ENCODE measurements around the gene PKMYT1. TPM values are rescaled to one million over a fixed set of nuclear protein-coding genes. Genes with fewer than 3 reads are reported as not detected.

The PKMYT1 gene
- total RNA-seq, 6 experiments from 2014 or later: 0.68 to 6.5 (median 1.7) TPM

DNA sequence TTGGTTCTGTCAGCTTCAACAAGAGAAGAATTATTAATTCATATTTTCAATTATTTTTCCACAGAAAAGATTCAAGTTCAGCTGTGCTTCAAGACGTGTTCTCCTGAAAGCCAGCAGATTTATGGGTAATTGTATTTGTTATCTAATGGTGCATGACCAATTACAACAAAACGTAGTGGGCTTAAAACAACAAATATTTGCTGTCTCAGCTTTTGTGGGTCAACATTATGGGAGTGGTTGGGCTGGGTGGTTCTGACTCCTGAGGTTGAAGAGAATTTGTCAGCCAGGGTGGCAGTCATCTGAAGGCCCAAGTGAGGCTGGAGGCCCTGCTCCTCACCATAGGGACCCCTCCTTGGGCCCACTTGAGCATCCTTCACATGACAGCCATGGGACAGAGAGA, 40.3 kb downstream of the PKMYT1 start:
- WGBS (ENCODE audit: insufficient coverage, low coverage, low lambda C conversion rate, missing lambda C conversion rate): 78% methylated on average over 2 of the region's 2 CpGs
- Histone ChIP-seq H3K4me3 (no peak overlapping the region), H3K36me3 (peaks cover 0 to 47% (median 15%) of the 10 kb centered on the region in 4 donors), H3K4me1 (no peaks in the 10 kb centered on the region), H3K27me3 (no peaks in the 10 kb centered on the region), H3K27ac (no peak overlapping the region), H3K9me3 (no peaks in the 10 kb centered on the region)
- ATAC-seq (no peak), DNase-seq (no peak)
- TF ChIP-seq POLR2A (IDR thresholded peaks at IDR 0.05): no peak
- TF ChIP-seq, protein P1, sequence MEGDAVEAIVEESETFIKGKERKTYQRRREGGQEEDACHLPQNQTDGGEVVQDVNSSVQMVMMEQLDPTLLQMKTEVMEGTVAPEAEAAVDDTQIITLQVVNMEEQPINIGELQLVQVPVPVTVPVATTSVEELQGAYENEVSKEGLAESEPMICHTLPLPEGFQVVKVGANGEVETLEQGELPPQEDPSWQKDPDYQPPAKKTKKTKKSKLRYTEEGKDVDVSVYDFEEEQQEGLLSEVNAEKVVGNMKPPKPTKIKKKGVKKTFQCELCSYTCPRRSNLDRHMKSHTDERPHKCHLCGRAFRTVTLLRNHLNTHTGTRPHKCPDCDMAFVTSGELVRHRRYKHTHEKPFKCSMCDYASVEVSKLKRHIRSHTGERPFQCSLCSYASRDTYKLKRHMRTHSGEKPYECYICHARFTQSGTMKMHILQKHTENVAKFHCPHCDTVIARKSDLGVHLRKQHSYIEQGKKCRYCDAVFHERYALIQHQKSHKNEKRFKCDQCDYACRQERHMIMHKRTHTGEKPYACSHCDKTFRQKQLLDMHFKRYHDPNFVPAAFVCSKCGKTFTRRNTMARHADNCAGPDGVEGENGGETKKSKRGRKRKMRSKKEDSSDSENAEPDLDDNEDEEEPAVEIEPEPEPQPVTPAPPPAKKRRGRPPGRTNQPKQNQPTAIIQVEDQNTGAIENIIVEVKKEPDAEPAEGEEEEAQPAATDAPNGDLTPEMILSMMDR (IDR thresholded peaks at IDR 0.05): no peak
- intact Hi-C loops (cut with DNase I): no loop called here

DNA sequence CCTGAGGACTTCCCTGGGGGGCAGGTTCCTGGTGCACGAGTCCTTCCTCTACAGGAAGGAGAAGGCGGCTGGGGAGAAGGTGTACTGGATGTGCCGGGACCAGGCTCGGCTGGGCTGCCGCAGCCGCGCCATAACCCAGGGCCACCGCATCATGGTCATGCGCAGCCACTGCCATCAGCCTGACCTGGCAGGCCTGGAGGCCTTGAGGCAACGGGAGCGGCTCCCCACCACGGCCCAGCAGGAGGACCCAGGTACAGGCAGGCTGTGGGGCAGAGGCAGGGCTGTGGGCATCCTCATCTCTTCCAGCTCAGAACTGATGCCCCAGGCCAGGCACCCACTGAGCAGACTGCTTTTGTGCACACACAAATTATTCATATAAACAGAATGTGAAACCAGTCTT, 42.0 kb downstream of the PKMYT1 start:
- peaks cover 0 to 55% (median 16%) of the 10 kb centered on the region in 4 donors for H3K36me3 ChIP-seq

DNA sequence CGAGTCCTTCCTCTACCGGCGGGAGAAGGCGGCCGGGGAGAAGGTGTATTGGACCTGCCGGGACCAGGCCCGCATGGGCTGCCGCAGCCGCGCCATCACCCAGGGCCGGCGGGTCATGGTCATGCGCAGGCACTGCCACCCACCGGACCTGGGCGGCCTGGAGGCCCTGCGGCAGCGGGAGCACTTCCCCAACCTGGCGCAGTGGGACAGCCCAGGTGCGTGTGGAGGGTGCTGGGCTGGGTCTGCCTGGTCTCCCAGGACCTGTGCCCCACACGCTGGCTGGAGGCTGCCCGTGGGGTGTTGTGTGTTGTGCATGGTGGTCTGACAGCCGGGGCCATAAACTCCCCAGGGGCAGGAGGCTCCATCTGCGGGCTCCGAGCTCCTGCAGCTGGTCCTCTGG, 43.1 kb downstream of the PKMYT1 start:
- no CpG with 5 or more reads among the region's 24 CpGs for WGBS (ENCODE audit: insufficient coverage, low coverage, low lambda C conversion rate, missing lambda C conversion rate)
- H3K4me1 ChIP-seq: no peaks in the 10 kb centered on the region
- TF ChIP-seq, protein P1 (IDR thresholded peaks at IDR 0.05): no peak
- TF ChIP-seq POLR2A (IDR thresholded peaks at IDR 0.05): no peak

More for the DNA sequence above, 42.0 kb downstream of the PKMYT1 start:
- H3K4me1 ChIP-seq: no peaks in the 10 kb centered on the region
- H3K27me3 ChIP-seq: no peaks in the 10 kb centered on the region
- DNase-seq: no peak
- no CpG with 5 or more reads among the region's 12 CpGs for WGBS (ENCODE audit: insufficient coverage, low coverage, low lambda C conversion rate, missing lambda C conversion rate)
- H3K27ac ChIP-seq: no peak overlapping the region
- TF ChIP-seq, protein P1 (IDR thresholded peaks at IDR 0.05): no peak
- no peak for TF ChIP-seq POLR2A (IDR thresholded peaks at IDR 0.05)
- no peak overlapping the region for H3K4me3 ChIP-seq
- ATAC-seq: no peak
- intact Hi-C loops (cut with DNase I): no loop called here
- H3K9me3 ChIP-seq: no peaks in the 10 kb centered on the region

DNA sequence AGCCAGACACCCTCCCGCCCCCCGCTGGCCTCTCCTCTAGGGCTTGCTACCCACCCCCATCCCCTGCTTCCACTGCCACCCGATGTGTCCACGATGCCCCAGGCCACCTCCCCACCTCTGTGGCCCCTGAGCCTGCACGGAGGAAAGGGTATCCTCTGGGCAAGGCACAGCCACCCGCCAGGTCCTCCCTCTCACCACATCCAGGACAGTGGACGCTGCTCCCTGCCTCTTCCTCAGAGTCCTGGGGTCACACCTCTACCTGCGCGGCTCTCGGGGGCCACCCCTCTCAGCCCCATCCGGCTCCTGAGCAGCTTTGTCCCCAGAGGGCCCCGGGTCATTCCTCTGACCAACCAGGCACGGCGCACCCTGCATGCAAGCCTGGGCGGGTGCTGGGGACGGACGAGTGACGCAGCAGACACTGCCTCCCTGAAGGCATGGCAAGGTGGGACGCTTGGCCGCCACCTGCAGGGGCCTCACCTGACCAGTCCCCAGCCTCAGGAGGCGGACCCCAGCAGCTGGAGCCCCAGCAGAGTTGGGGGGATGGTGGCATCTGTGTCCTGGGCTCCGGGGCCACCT, 43.7 kb downstream of the PKMYT1 start:
- Histone ChIP-seq H3K4me3 (no peak overlapping the region), H3K27ac (no peak overlapping the region), H3K27me3 (no peaks in the 10 kb centered on the region), H3K36me3 (peaks cover 0 to 55% (median 16%) of the 10 kb centered on the region in 4 donors), H3K9me3 (no peaks in the 10 kb centered on the region), H3K4me1 (no peaks in the 10 kb centered on the region)
- DNase-seq (no peak), ATAC-seq (peak in 1 of 4 donors; percentile 4)
- TF ChIP-seq POLR2A (IDR thresholded peaks at IDR 0.05): no peak
- TF ChIP-seq, protein P1 (IDR thresholded peaks at IDR 0.05): no peak
- WGBS (ENCODE audit: insufficient coverage, low coverage, low lambda C conversion rate, missing lambda C conversion rate): 67% methylated on average over 5 of the region's 22 CpGs
- intact Hi-C loops (cut with DNase I): no loop called here

More for the DNA sequence above, 43.1 kb downstream of the PKMYT1 start:
- ATAC-seq (peak in 1 of 4 donors; percentile 20), DNase-seq (no peak)
- no peak overlapping the region for H3K27ac ChIP-seq
- intact Hi-C loops (cut with DNase I): no loop called here
- H3K36me3 ChIP-seq: peaks cover 0 to 55% (median 16%) of the 10 kb centered on the region in 4 donors
- no peaks in the 10 kb centered on the region for H3K27me3 ChIP-seq
- no peaks in the 10 kb centered on the region for H3K9me3 ChIP-seq
- H3K4me3 ChIP-seq: no peak overlapping the region

All from right lobe of liver (tissue), 6 donors.